NCI-H146 (cell line): Measurements from ENCODE around the gene DECR2.
"Not testable (repeated sequence)": the region's sequence is repeated elsewhere in the genome, so short reads cannot be mapped to it uniquely, and the experiment has no call there.

ENCODE experiments used
- DNase-seq: peaks from one replicate; lab custom pipeline; 2025; lab: John Stamatoyannopoulos, UW

DECR2 gene

GRCh38 chr16:367333-367903, 34.3 kb upstream of the DECR2 start:
- DNase-seq = no peak

GRCh38 chr16:368388-369158, 33.1 kb upstream of the DECR2 start:
- no peak for DNase-seq

- no peak for DNase-seq
Measured at GRCh38 chr16:369275-369865, 32.3 kb upstream of the DECR2 start.

- no peak for DNase-seq
Measured at GRCh38 chr16:369866-370436, 31.7 kb upstream of the DECR2 start.

- DNase-seq = peak; percentile 96
Measured at GRCh38 chr16:370443-370842, 31.2 kb upstream of the DECR2 start, which contains the start of gene MRPL28. TSS of gene MRPL28 (minus strand) at chr16:370538. CDS start at chr16:370218, 320 bp downstream.

- DNase-seq = no peak
Measured at GRCh38 chr16:370979-371514, 30.6 kb upstream of the DECR2 start.

GRCh38 chr16:371515-372301, 30.0 kb upstream of the DECR2 start:
- DNase-seq = no peak

- DNase-seq = no peak
Measured at GRCh38 chr16:372302-372983, 29.2 kb upstream of the DECR2 start.

GRCh38 chr16:373020-373598, 28.6 kb upstream of the DECR2 start:
- DNase-seq = no peak

- no peak for DNase-seq
Measured at GRCh38 chr16:373848-374615, 27.7 kb upstream of the DECR2 start.

- DNase-seq = no peak
Measured at GRCh38 chr16:374616-374926, 27.1 kb upstream of the DECR2 start.

GRCh38 chr16:375212-375611, 26.5 kb upstream of the DECR2 start:
- no peak for DNase-seq

- DNase-seq = no peak
Measured at GRCh38 chr16:375927-376816, 25.5 kb upstream of the DECR2 start.

GRCh38 chr16:376817-377418, 24.8 kb upstream of the DECR2 start:
- no peak for DNase-seq

GRCh38 chr16:377419-377951, 24.2 kb upstream of the DECR2 start:
- no peak for DNase-seq

GRCh38 chr16:378113-378820, 23.4 kb upstream of the DECR2 start:
- not testable (repeated sequence) for DNase-seq

GRCh38 chr16:378821-379182, 22.9 kb upstream of the DECR2 start:
- no peak for DNase-seq
